ENCODE results near the gene FAF2. TPM values are rescaled to one million over a fixed set of nuclear protein-coding genes. Genes with fewer than 3 reads are reported as not detected.
"Not testable (repeated sequence)": the region's sequence is repeated elsewhere in the genome, so short reads cannot be mapped to it uniquely, and the experiment has no call there.

The FAF2 gene
- total RNA-seq, 1 donor from 2014 or later, result 39.2 TPM

DNA sequence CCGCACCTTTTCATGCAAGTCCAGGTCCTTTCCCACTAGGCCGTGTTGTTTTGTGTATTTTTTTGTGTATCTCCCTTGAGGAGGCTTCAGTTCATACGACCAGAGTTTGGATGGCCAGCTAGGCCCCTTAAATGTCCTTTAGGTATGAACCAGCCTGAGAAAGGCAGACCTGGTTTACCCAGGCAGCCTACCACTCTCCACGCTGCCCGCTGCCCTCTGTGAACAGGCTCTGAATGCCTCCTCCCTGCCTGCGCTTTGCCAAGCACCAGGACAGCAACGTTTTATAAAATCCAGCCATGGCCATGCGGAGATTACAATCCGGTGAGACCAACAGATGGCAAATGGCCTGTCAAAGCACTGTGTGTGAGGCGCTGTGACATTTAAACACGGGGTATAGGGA lies 31.2 kb upstream of the FAF2 start:
- intact Hi-C loops (cut with micrococcal nuclease), result loop anchor here (1.0 to 5.0 kb wide), 7 partner anchors 28 to 230 kb away; partner anchors contain the start of genes FAF2, RNF44 and TSPAN17

DNA sequence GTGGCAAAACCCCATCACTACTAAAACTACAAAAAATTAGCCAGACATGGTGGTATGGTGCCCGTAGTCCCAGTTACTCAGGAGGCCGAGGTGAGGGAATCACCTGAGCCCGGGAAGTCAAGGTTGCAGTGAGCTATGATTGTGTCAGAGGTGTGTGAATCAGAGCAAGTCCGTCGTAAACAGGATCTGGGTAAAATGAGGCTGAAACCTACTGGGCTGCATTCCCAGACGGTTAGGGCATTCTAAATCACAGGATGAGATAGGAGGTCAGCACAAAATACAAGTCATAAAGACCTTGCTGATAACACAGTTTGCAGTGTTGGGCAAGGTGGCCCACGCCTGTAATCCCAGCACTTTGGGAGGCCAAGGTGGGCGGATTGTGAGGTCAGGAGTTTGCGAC lies 29.9 kb upstream of the FAF2 start:
- intact Hi-C loops (cut with micrococcal nuclease), result loop anchor here (5.0 kb wide), 1 partner anchor 154 kb away; no protein-coding TSS in a partner anchor

DNA sequence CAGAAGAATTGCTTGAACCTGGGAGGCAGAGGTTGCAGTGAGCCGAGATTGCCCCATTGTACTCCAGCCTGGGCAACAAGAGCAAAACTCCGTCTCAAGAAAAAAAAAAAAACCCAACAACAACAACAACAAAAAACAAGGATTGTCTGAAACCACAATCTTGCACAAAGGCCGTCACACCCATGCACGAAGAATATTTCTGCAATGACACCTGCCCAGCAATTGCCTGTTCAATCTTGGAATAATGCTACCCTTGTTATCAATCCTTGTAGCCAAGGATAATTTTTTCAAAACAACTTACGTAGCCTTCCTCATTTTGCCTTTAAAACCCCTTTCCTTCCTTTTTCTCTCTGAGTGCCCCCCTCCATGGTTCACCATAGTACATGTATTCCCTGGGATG lies 28.1 kb upstream of the FAF2 start:
- intact Hi-C loops (cut with micrococcal nuclease), result no loop called here

DNA sequence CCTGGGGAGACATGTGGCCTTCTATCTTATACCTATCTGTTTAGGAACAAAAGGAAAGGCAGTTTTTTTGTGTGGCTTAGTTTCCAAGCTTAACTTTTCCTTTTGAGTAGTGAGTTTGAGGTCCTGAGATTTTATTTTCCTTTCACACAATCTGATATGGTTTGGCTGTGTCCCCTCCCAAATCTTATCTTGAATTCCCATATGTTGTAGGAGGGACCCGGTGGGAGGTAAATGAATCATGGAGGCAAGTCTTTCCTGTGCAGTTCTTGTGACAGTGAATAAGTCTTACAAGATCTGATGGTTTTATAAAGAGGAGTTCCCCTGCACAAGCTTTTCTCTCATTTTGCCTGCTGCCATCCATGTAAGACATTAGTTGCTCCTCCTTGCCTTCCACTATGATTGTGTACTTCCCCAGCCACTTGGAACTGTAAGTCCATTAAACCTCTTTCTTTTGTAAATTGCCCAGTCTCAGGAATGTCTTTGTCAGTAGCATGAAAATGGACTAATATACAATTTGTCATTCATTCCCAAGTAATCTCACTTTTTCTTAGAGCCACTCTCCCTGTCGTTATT lies 27.1 kb upstream of the FAF2 start:
- intact Hi-C loops (cut with micrococcal nuclease), result no loop called here

DNA sequence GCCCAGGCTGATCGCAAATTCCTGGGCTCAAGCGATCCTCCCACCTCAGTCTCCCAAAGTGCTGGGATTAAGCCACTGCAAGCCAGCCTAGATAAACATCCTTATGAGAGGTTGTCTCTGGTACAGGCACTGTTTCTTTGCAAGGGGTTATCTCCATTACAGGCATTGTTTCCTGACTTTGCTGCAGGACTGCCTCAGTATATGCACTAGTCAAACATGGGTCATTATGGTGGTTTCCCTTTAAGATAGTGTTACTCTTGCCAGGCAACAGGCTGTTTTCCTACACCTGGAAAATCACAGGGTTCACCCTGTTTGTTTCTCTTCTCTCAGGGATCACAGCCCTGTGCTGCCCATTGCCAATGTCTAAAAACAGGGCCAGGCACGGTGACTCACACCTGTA lies 24.0 kb upstream of the FAF2 start:
- intact Hi-C loops (cut with micrococcal nuclease), result no loop called here

DNA sequence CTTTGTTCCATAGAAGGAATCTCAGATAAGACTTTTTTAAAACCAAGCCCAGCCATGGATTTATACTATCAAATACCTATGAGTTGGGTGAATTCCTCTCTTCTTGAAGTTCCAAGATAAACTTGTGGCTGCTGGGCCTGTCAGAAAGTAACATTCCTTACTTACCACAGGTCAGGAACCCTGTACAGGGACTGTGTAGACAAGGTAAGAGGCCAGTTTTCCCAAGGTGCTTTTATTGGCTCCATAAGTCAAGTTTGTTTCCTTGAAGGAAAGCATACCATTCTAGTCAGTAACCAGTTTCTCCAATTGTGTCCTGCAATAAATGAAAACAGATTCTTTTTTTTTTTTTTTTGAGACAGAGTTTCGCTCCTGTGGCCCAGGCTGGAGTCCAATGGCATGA lies 23.0 kb upstream of the FAF2 start:
- intact Hi-C loops (cut with micrococcal nuclease), result no loop called here

DNA sequence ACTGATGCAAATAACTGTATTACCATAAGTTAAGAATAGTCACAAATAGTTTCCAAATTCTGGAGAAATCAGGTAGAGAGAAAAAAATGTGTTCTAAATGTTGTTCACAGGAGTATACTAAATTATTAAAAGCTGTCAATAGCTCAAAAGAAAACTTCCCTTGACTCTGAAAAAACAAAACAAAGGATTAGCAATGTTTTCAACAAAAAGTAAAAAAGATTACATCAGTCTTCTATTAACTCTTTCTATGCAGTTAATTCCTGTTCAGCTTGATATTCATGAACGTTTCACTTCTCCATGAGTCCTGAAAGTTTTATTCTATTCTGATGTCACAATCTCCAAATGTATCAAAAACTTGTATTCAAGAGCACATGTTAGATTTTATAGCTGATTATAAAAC lies 22.4 kb upstream of the FAF2 start:
- intact Hi-C loops (cut with micrococcal nuclease), result no loop called here

DNA sequence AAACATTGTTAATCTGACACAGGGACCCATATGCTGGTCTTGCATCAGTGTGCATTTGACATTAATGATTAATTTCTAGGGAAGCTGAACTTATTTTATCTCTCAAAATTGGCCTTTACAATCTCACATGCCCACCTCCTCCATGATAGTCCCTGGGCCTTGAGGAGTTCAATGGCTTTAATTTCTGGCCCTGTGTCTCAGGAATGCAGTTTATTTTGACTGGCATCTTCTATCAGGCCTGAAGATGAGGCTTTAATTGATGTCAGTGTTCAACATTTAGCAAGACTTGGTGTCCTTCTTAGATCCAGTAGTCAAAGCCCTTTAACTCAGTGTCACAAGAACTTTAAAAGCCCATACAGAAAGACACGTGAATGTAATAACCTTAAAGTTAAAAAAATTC lies 21.3 kb upstream of the FAF2 start:
- intact Hi-C loops (cut with micrococcal nuclease), result no loop called here

DNA sequence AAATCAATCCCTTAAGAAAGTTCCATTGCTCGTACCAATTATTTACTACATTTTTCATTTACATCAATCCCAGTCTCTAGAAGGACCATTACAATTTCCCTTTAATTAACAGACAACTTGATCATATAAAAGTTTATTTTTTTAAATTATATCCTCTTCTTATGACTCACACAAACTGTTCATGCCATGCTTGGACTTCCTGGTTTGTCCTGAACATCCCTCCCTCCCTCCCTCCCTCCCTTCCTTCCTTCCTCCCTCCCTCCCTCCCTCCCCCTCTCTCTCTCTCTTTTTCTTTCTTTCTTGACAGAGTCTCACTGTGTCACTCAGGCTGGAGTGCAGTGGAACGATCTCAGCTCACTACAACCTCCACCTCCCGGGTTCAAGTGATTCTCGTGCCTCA lies 20.2 kb upstream of the FAF2 start:
- intact Hi-C loops (cut with micrococcal nuclease), result no loop called here

DNA sequence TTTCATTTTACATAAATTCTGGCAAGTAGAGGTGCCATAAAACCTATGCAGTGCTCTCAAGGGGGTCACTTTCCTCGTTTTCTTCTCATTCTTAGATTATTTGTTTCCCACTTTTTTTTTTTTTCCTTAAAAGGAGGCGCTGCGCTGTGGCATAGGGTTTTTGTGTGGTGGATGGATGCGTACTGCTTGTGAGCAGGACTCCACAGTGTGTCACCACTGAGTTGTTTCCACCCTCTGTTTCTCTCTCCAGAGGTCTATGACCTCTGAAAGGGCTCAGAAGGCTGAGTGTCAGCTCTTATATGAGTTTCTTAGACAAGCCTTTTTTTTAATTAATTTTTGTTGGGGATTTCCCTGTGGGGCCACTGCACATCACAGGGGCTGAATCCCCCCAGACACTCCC lies 18.2 kb upstream of the FAF2 start:
- intact Hi-C loops (cut with micrococcal nuclease), result no loop called here

DNA sequence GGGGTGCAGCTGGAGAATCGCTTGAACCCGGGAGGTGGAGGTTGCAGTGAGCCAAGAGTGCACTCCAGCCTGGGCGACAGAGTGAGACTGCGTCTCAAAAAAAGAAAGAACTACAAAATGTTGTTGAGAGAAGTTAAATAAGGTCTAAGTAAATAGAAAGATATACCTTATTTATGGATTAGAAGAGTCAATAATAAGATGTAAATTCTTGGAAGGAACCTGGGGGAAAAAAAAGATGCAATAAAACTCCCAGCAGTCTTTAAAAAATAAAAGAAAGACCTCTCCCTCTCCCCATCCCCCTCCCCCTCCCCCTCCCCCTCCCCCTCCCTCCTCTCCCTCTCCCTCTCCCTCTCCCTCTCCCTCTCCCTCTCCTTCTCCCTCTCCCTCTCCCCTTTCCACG lies 15.5 kb upstream of the FAF2 start:
- intact Hi-C loops (cut with micrococcal nuclease), result no loop called here

DNA sequence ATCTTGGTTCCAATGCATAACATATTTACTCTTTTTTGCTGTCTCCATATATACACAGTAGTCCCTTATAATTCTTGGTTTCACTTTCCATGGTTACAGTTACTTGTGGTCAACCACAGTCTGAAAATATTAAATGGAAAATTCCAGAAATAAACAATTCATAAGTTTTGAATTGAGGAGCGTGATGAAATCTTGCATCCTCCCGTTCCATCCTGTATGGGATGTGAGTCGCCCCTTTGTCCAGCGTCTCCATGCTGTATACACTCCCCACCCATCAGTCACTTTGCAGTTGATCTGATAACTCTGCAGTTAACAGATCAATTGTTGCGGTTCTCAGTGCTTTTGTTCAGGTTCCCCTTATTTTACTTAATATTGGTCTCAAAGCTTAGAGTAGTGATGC lies 11.5 kb upstream of the FAF2 start:
- intact Hi-C loops (cut with micrococcal nuclease), result loop anchor here (1.0 kb wide), 1 partner anchor 12 kb away; the partner anchor contains the start of gene FAF2

DNA sequence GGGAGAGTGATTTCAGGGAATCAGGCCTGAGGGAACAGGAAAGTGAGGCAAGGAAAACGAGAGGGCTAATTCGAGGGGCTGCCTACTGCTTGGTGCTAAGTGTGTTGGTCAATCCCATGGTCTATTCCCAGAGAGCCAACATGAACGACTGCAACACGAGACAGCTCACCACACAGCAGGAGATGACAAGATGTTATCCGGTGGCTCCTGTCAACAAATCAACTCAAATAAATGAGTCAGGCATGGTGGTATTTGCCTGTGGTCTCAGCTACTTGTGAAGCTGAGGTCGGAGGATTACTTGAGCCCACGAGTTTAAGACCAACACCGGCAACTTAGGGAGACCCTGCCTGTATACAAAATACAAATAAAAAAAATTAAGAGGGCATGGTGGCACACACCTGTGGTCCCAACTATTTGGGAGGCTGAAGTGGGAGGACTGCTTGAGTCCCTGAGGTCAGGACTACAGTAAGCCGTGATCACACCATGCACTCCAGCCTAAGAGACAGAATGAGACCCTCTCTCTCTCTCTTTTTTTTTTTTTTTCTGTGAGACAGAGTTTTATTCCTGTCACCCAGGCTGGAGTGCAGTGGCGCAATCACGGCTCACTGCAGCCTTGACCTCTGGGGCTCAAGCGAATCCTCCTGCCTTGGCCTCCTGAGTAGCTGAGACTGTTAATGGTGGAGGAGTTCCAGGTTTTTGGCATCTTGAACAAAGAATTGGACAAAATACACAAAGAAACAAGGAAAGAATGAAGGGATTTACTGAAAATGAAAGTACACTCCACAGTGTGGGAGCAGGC lies 9.0 kb upstream of the FAF2 start:
- intact Hi-C loops (cut with micrococcal nuclease), result no loop called here

DNA sequence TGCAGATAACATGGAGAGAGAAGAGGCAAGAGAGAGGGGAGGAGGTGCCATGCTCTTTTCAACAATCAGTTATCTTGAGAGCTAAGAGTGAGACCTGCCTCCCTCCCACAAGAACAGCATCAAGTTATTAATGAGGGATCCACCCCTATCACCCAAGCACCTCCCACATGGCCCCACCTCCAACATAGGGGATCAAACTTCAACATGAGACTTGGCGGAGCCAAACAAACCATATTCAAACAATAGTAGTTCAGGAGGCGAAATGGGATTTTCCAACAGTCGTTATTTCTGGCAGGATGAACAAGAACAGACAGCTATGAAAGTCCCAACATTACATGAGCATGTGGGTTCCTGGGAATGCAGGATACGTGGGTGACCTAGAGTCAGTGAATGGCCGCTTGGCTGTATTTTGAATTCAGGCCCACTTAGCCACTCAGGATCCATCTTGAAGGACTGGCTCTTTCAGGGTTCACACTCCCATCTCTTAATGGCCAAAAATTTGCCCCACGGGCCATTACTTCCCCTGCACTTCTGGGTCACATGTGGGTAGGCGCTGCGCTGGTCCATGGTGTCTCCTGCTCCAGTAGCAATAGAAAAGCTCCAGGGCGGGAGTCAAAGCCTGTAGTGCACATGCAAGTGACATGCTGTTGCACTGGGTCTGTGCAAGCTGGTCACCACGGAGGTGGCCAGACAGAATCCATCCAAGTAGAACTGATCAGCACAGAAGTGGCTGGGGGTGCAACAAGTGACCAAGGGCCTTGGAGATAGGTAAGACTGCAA lies 7.1 kb upstream of the FAF2 start:
- intact Hi-C loops (cut with micrococcal nuclease), result no loop called here

DNA sequence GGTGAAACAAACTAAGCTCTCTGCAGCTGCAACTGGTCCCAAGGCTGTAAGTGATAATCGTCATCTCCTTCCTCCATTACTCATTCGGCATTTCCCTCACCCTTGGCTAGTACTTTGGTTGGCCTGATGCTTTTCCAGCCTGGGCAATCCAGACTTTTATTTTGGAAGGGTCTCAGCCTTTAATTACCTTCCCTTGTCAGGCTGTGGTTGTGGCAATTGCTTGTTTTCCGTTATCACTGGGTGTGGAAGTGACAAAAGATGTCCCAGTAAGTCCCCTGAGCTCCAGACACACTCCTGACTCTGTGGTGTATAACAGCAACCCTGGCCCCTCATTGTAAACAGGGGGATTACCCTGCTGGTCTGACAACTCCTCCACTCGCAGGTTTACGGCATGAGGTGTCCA lies 6.3 kb upstream of the FAF2 start:
- intact Hi-C loops (cut with micrococcal nuclease), result no loop called here

DNA sequence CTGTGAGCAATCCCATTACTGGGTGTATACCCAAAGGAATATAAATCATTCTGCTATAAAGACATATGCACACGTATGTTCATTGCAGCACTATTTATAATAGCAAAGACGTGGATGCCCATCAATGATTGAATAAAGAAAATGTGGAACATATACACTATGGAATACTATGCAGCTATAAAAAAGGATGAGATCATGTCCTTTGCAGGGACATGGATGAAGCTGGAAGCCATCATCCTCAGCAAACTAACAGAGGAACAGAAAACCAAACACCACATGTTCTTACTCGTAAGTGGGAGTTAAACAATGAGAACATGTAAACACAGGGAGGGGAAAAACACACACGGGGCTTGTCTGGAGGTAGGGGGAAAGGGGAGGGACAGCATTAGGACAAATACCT lies 5.3 kb upstream of the FAF2 start:
- intact Hi-C loops (cut with micrococcal nuclease), result not testable (repeated sequence)

DNA sequence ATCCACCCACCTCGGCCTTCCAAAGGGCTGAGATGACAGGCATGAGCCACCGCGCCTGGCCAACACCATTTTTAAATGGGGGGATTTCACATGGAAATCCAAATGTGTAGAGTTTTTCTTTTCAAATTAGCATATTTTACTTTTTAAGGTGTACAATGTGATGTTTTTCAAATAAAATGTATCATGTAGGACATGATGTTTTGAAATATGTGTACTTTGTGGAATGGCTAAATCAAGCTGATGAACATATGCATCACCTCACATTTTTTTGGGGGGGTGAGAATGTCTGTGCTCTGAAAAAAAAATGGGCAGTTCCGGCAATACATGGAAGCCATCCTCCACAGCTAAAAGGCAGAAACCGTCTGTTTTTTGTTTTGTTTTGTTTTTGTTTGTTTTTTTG lies 3.4 kb upstream of the FAF2 start:
- intact Hi-C loops (cut with micrococcal nuclease), result loop anchor here (5.0 kb wide), 1 partner anchor 82 kb away; the partner anchor contains the start of gene KIAA1191

DNA sequence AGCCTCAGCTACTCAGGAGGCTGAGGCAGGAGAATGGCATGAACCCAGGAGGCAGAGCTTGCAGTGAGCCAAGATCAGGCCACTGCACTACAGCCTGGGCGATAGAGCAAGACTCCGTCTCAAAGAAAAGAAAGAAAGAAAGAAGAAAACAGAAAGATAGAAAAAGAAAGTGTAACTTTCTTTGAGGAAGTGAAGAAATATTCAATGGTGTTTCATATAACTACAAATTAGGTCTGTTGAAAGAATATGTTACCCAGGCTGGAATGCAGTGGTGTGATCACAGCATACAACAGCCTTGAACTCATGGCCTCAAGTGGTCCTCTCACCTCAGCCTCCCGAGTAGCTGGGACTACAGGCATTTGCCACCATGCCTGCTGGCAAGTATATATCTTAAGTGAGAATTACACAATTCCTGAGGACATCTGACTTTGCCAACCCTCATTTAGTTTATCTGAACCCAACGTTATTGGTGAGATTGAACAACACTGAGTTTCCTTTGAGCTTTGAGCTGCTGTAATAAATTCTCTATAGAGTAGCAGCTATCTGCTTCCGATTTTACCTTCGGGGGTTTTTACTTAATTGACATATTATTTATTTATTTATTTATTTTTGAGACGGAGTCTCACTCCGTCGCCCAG lies 2.0 kb upstream of the FAF2 start:
- intact Hi-C loops (cut with micrococcal nuclease), result loop anchor here (5.0 kb wide), 1 partner anchor 84 kb away; the partner anchor contains the start of gene KIAA1191

DNA sequence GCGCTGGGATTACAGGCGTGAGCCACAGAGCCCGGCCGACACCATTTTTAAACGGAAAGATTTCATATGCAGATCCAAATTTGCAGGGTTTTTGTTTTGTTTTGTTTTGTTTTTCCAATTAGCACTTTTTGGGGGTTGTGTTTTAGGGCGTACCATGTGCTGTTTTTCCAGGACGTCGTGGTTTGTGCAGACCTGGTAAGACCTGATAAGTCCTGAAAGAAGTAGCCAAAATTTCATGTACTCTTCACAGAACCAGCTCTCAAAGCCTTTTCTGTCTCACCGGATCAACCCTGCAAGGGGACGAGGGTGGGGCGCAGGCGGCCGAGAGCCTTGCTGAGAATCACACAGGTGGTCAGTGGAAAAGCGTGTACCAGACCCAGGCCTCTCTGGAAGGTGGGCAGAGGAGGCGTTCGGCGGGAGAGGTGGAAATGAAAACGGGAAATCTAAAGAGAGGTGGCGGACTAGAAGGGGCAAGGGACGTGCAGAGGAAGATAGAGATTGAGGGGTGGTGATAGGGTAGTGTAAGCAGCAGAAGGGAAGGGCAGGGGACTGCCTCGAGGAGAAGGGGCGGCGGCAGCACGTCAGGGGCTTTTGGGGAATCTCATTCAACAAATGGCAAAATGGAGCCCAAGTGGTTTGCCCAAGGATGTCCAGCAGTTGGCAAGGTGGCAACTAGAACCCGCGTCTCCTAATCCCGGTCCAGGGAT lies 1.1 kb upstream of the FAF2 start:
- intact Hi-C loops (cut with micrococcal nuclease), result loop anchor here (5.0 kb wide), 1 partner anchor 85 kb away; the partner anchor contains the start of gene KIAA1191

DNA sequence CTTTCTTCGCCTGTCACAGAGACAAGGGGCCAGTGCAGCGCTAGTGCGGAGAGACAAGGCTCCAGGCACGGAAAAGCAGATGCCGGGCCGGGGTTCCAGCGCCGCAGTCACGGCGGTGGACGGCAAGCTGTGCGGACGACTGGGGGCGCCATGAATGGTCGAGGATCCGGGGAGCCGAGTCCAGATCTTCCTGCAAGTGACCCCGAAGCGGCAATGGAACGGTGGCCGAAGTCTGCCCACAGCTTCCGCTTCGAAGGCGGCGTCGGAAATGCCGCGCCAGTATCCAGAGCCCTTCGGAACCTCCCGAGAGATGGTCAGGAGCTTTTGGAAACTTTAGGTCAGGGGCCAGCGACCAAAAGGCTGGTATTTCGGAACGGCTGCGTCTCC lies 601 bp upstream of the FAF2 start:
- intact Hi-C loops (cut with micrococcal nuclease), result loop anchor here (5.0 kb wide), 1 partner anchor 85 kb away; the partner anchor contains the start of gene KIAA1191

DNA sequence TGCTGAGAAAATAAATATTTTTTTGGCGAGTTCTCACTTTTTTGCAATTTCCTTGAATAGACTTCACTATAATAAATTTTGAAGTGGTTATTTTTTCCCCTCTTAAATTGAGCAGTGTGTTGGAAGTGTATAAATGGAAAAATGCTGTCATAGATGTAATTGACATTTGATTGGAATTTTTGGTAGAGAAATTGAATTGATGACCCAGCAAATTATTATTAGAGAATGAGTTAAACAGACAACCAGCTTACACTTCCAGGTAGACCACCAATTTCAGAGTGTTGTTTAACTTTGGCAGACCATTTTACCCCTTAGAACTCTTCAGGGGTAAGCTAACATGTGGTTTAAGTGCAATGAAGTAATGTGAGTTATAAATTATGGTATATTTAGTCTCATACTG lies 1.9 kb downstream of the FAF2 start:
- intact Hi-C loops (cut with micrococcal nuclease), result no loop called here

Measured in T-helper 2 cell treated with Interferon-gamma antibody and Interleukin-4, amounts not matched to agents 100 ng/mL and 5 ng/mL, for 36 hours (primary cell).